HG03060 (cell line): ENCODE results near the gene TMEM132C.

Experiments
- ATAC-seq: cut with Tn5 transposase; IDR thresholded peaks from one replicate; pipeline ENCODE4 v1.9.1; 2021; ENCODE audit warnings: low read depth, moderate number of reproducible peaks; ENCODE audit not compliant: unreplicated experiment

TMEM132C gene

GRCh38 chr12:128644664-128645296 is 377.8 kb downstream of the TMEM132C start:
- ATAC-seq = no peak

GRCh38 chr12:128649902-128650301 is 382.9 kb downstream of the TMEM132C start:
- no peak for ATAC-seq

DNA sequence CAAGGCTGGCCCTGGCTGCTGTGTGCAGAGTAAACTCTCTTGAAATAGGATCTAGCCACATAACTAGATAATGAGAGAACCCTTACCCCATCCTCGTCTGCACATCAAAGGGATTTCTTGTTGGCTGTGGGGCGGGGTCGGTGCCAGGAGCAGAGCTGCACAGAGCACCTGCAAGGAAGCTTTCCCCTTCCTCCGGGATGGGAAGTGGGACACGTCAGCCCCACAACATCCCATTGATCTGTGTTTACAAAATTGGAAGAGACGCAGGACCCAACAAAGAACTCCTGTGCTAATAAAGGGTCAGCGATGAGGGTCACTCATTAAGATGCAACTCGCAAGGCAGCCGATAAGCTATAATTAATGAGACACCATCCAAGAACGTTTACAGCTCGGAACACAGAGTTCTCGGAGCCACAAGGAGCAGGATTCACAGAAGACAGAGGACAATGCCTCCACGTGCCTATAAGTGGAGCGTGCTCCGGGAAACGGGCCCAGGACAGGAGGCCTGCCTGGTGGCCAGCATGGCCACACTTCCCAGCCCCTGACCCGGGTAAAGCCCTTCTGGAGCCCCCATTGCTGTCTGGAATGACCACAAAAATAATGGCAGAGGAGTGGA is 385.3 kb downstream of the TMEM132C start:
- no peak for ATAC-seq

- ATAC-seq = no peak
Measured at GRCh38 chr12:128654468-128654867, 387.5 kb downstream of the TMEM132C start.

GRCh38 chr12:128657378-128657777 is 390.4 kb downstream of the TMEM132C start:
- ATAC-seq = no peak

- no peak for ATAC-seq
Measured at GRCh38 chr12:128660532-128661225, 393.7 kb downstream of the TMEM132C start.

GRCh38 chr12:128661226-128661569 is 394.2 kb downstream of the TMEM132C start:
- ATAC-seq = no peak

DNA sequence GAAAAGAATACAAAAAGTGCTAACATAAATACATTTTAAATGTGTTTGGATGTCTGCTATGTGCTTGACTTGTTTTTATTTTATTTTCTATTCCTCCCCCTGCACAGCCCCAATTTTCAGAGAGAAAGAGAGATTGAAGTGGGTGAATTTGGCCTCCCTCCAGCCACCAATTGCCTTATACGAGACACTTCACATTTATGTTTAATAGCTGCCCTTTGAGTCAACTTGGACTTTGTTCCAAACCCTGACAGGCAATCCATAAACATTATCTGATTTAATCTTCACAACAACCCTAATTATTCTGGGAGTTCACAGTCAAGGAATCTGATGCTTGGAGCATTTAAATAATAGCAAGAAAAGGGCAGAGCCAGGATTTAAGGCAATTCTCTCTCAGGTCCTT is 395.1 kb downstream of the TMEM132C start:
- no peak for ATAC-seq

- ATAC-seq = no peak
Measured at GRCh38 chr12:128664501-128664900, 397.5 kb downstream of the TMEM132C start.

GRCh38 chr12:128667193-128667592 is 400.2 kb downstream of the TMEM132C start:
- ATAC-seq = no peak

DNA sequence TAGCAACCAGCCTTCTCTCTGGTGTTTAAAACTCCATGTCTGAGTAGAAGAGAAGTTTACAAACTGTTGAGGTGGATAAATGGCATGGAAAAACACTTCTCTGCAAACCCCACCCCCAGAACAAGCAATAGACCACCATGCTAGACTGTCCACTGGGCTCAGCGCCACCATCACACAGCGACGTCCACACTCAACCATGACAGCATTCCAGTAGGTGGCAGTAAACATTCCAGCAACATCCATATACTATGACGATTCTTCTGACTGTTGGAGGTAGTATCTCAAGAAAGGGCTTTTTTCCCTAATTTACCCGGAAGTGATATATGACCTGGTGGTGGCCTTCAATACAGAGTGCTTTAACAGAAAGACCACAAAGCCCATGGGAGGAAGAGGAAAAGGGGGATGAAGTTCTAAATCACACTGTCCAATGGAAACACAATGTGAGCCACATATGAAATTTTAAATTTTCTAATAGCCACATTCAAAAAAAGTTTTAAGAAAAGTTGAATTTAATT is 404.6 kb downstream of the TMEM132C start:
- no peak for ATAC-seq

DNA sequence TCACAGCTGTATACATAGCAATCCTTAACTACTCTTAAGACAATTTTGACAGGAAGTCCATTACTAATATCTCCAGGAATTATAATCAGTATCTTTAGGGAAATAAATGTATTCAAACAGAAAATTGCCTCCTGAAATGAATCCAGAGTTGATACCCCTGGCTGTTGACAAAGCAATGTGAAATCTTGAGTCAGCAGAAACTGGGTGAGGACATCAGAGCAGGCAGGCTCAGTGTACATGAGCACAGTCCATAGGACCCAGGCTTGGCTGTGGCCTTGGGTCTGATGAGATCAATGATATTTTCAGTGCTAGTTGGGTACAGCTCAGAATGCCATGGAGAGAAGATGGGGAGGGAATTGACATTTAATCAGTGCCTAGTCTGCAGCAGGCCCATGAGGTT is 405.5 kb downstream of the TMEM132C start:
- ATAC-seq = no peak

- ATAC-seq = no peak
Measured at GRCh38 chr12:128672893-128673292, 405.9 kb downstream of the TMEM132C start.

DNA sequence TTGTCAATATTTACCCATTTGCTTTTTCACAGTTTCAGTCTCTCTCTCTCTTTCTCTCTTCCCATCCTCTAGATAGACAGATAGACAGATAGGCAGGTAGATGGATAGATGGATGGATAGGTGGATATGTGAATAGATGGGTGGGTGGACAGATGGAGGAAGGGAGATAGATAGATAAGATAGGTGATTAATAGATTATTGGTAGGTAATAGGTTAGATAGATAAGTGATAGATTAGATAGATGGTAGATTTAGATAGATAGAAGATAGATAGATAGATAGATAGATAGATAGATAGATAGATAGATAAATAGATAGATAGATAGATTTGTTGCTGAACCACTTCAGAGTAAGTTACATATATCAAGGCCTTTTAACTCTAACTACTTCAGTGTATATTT is 408.6 kb downstream of the TMEM132C start:
- no peak for ATAC-seq

GRCh38 chr12:128680555-128680954 is 413.6 kb downstream of the TMEM132C start:
- no peak for ATAC-seq

- ATAC-seq = no peak
Measured at GRCh38 chr12:128682548-128683275, 415.7 kb downstream of the TMEM132C start.

DNA sequence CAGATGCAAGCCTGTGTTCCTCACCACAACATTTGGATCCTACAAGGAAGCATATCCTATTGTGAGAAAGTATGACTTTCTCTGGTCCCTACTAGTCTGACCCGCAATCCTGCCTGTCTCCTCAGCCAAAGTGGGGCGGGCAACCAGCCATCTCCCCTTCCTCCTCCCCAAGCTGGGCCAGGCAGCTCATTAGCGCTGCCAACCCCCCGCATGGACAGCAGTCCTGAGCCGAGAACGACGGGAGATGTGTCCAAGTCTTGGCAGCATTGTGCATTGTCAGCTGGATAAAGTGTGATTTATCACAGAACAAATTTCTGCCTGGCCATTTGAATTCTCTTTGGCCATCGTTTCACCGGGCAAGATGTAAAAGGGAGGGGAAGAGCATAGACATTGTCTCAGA is 417.4 kb downstream of the TMEM132C start:
- ATAC-seq = no peak

DNA sequence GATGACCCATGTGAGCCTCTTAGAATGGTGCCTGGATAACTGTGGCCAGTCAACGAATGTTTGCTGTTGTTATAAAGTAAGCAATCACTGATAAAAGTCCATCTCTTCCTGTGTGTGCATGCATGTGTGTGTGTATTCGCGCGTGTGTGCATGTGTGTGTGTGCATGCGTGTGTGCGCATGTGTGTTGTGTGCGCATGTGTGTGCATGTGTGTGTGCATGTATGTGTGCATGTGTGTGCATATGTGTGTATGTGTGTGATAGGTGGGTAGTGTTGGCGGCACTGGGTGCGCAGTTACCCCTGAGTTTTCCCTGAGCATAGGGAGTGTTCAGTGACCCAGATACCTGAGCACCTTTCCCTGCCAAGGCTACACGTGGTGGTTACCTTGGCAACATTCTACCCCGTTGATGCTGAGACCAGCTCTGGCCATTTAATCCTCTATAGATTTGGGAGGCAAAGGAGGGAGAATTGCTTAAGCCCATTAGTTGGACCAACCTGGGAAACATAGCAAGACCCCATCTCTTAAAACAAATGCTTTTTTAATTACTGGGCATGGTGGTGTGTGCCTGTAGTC is 419.0 kb downstream of the TMEM132C start:
- no peak for ATAC-seq

- ATAC-seq = no peak
Measured at GRCh38 chr12:128687851-128688250, 420.9 kb downstream of the TMEM132C start.

- ATAC-seq = no peak
Measured at GRCh38 chr12:128690641-128691040, 423.7 kb downstream of the TMEM132C start.

- ATAC-seq = no peak
Measured at GRCh38 chr12:128693115-128693514, 426.1 kb downstream of the TMEM132C start.
